Ovary (tissue), 9 donors: ENCODE results near the gene ZSCAN5A. TPM values are rescaled to one million over a fixed set of nuclear protein-coding genes. Genes with fewer than 3 reads are reported as not detected.
"Not testable (repeated sequence)": the region's sequence is repeated elsewhere in the genome, so short reads cannot be mapped to it uniquely, and the experiment has no call there.

Experiments
- DNase-seq, 5 donors: peaks; one replicate each; pipeline ENCODE4 v3.0.0-alpha.2; 2019 to 2020
- H3K27ac ChIP-seq, 2 donors: fragments of 200-600 bp; one replicate each; pipeline versions ENCODE4 v1.5.1 to v1.8.0; 2019 to 2022
- H3K27me3 ChIP-seq: fragments of 200-600 bp; one replicate; pipeline ENCODE4 v1.8.0; 2022
- H3K36me3 ChIP-seq: fragments of 200-600 bp; sonication (generic); one replicate; pipeline ENCODE4 v1.5.1; 2019
- H3K4me1 ChIP-seq: one replicate; pipeline ENCODE4 v1.8.1; 2013; ENCODE audit warnings: mild to moderate bottlenecking, moderate library complexity; ENCODE audit not compliant: insufficient read depth
- H3K4me3 ChIP-seq: fragments of 200-600 bp; sonication (generic); one replicate; pipeline ENCODE4 v1.5.1; 2017
- H3K9me3 ChIP-seq, 2 donors: fragments of 200-600 bp in 1 of 2; sonication (generic) in 1 of 2; one replicate each; pipeline versions ENCODE4 v1.5.1 to v1.8.1; 2013 to 2019; ENCODE audit warnings: mild to moderate bottlenecking in 1 of 2, moderate library complexity in 1 of 2
- EP300 ChIP-seq: sonication (generic); formaldehyde crosslinking; IDR thresholded peaks from one replicate; pipeline ENCODE4 v1.6.1; 2017; ENCODE audit warnings: antibody characterized with exemption
- POLR2A ChIP-seq: fragments of 450-650 bp; IDR thresholded peaks from one replicate; pipeline ENCODE4 v1.6.1; 2017; ENCODE audit warnings: antibody characterized with exemption, mild to moderate bottlenecking, moderate library complexity
- WGBS, 3 donors: extraction: QIAGEN DNeasy Blood & Tissue Kit in 1 of 3; methylation state at CpG; one replicate each; pipeline versions ENCODE4 v1.1.5 to v1.1.7; 2013 to 2017; 5-methylcytosine and 5-hydroxymethylcytosine counted together
- intact Hi-C, 4 donors: fragments of 100-400 bp; cut with DNase I; formaldehyde crosslinking; loops; one replicate each; pipeline versions ENCODE4 v1.11.0 to v1.15.1; 2022 to 2023
- polyA plus RNA-seq, 2 donors: library from polyadenylated mRNA; stranded (reverse); fragments of 200-250 nt in 1 of 2; fragments of 350-450 nt in 1 of 2; fragmentation: Illumina TruSeq in 1 of 2; extraction: RNeasy Lipid Tissue Mini Kit (QIAGEN cat#74804) in 1 of 2; gene quantifications; one replicate each; pipeline ENCODE4 v1.2.3, GENCODE V29; 2013 to 2014
- total RNA-seq, 7 donors: library from RNA; depleted of rRNA in 2 of 7; stranded (reverse); fragments of >200 nt in 2 of 7; fragmentation: NEBNext Ultra II Directional in 3 of 7; extraction: Animal tissue kit (Norgen Biotek cat#: 25700) in 3 of 7; gene quantifications; one replicate each; pipeline versions ENCODE4 v1.1.0 to v1.2.4, GENCODE V29; 2016 to 2023
- TF ChIP-seq, protein P1 (sequence below), 3 donors: fragments of 450-650 bp in 2 of 3; fragments of 200-600 bp in 1 of 3; IDR thresholded peaks; one replicate each; pipeline versions ENCODE4 v1.5.1 to v1.8.0; 2016 to 2022; ENCODE audit warnings: antibody characterized with exemption in 3 of 3, mild to moderate bottlenecking in 1 of 3
- donor health status: DM: no; HTN: no; CAD: no; lungs with moderate emphysema.
- donor health status: DM: no; HTN: no; CAD: no.
- donor health status: Bipolar disorder and iron deficiency.
- donor health status: DM: yes; HTN: yes; CAD: no.
- donor health status: DM: no; HTN: no; CAD: no.
- donor health status: DM: yes; HTN: yes; CAD: no.

ZSCAN5A gene
- total and polyA plus RNA-seq, 9 donors, result 4.6 to 25.7 (median 11.5) TPM

DNA sequence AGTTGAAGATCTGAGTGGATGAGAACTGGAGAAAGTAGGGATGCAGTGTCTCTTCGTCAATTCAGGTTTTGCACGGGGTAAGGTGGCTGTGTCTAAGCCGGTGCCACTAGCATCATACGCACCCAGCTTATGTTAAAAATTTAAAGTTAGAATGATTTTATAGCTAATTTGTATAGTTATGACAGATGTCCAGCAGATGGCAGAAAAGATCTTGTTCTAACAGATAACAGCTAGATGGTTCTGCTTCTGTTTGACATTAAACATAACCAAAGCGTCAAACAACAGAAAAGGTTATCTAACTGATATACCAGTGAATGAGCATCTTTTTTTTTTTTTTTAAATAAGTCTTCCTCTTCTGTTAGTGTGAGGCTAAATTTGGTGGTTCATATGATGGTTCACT is 60.9 kb downstream of the ZSCAN5A start:
- H3K36me3 ChIP-seq, result no peaks in the 10 kb centered on the region
- no peaks in the 10 kb centered on the region for H3K4me1 ChIP-seq
- no peak for TF ChIP-seq POLR2A
- TF ChIP-seq, protein P1, sequence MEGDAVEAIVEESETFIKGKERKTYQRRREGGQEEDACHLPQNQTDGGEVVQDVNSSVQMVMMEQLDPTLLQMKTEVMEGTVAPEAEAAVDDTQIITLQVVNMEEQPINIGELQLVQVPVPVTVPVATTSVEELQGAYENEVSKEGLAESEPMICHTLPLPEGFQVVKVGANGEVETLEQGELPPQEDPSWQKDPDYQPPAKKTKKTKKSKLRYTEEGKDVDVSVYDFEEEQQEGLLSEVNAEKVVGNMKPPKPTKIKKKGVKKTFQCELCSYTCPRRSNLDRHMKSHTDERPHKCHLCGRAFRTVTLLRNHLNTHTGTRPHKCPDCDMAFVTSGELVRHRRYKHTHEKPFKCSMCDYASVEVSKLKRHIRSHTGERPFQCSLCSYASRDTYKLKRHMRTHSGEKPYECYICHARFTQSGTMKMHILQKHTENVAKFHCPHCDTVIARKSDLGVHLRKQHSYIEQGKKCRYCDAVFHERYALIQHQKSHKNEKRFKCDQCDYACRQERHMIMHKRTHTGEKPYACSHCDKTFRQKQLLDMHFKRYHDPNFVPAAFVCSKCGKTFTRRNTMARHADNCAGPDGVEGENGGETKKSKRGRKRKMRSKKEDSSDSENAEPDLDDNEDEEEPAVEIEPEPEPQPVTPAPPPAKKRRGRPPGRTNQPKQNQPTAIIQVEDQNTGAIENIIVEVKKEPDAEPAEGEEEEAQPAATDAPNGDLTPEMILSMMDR (IDR thresholded peaks at IDR 0.05), result peak; percentile 11 to 43 (median 20)
- H3K27me3 ChIP-seq, result no peaks in the 10 kb centered on the region
- WGBS, 3 donors, result 27 to 36% (median 30%) methylated on average over 5 of the region's 5 CpGs
- intact Hi-C loops, result loop anchor here in 3 of 4 donors (5.0 to 10.0 kb wide), 3 partner anchors 91 to 179 kb away; no protein-coding TSS in a partner anchor
- H3K4me3 ChIP-seq, result no peak overlapping the region
- no peak for DNase-seq
- no peaks in the 10 kb centered on the region for H3K9me3 ChIP-seq
- H3K27ac ChIP-seq, result no peak overlapping the region

DNA sequence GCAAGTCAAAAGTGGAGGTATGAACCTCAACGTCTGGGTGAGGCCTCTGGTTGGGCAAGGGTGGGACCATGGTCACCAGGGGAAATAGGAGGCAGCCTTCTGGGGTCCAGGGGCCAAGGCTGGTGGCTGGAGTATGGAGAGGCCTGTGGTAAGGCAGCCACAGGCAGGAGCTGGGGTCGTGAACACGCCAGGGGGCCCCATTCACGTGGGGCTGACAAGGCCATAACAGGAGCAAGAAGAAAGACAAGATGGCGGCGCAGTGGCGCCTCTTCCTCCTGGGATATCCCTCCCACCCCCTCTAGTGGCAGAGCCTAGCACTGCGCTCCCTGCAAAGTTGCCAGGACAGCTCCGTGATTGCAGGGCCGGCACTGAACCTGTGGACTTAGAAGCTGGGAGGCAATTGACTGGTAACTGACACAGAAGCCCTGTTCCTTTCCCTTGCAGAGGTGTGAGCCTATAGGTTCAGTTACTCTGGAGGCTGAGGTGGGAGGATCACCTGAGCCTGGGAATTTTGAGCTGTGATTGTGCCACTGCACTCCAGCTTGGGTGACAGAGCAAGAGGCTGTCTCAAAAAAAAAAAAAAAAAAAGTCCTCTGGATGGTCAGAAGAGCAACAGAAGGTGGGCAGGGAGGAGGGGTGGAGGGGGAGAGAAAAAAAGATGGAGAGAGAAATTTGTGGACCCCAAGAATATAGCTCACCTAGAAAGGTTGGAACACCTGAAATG is 61.8 kb downstream of the ZSCAN5A start:
- H3K27me3 ChIP-seq, result no peaks in the 10 kb centered on the region
- WGBS, 3 donors, result 25 to 36% (median 27%) methylated on average over 10 of the region's 10 CpGs
- no peak overlapping the region for H3K27ac ChIP-seq
- TF ChIP-seq POLR2A, result no peak
- no peak for TF ChIP-seq EP300
- TF ChIP-seq, protein P1 (IDR thresholded peaks at IDR 0.05), result peak; percentile 18 to 35 (median 20)
- intact Hi-C loops, result loop anchor here in 3 of 4 donors (5.0 to 10.0 kb wide), 3 partner anchors 92 to 178 kb away; no protein-coding TSS in a partner anchor
- H3K4me1 ChIP-seq, result no peaks in the 10 kb centered on the region
- no peaks in the 10 kb centered on the region for H3K36me3 ChIP-seq
- no peak overlapping the region for H3K4me3 ChIP-seq
- no peaks in the 10 kb centered on the region for H3K9me3 ChIP-seq
- DNase-seq, result peak; percentile 31 to 70 (median 55)

DNA sequence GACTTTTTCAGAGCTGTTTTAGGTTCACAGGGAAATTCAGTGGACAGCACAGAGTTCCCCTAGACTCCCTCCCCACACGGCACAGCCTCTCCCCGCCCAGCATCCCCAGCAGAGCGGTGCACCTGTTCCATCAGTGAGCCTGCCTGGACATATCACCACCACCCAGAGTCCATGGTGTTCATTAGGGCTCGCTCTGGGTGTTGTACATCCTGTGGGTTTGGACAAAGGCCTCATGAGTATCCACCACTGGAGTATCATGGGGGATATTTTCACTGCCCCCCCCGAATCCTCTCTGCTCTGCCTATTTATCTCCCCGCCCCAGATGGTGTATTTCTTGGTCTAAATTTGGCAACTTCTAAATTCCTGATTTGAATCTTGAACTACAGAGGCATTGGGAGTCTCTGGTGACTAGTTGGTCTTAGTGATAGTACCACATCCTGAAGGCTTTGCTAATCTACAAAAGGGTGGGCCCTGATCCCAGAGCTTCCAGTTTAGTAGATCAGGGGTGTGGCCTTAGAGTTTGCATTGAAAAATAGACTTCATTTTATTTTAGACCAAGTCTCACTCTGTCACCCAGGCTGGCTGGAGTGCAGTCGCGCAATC is 65.8 kb downstream of the ZSCAN5A start:
- WGBS, 3 donors, result 95 to 96% (median 95%) methylated on average over 8 of the region's 8 CpGs
- DNase-seq, H3K9me3 ChIP-seq, H3K36me3 ChIP-seq, H3K4me1 ChIP-seq, H3K27ac ChIP-seq, H3K4me3 ChIP-seq, H3K27me3 ChIP-seq: not testable (repeated sequence)
- intact Hi-C loops, result loop anchor here in 1 of 4 donors (5.0 kb wide), 1 partner anchor 103 kb away; no protein-coding TSS in a partner anchor

DNA sequence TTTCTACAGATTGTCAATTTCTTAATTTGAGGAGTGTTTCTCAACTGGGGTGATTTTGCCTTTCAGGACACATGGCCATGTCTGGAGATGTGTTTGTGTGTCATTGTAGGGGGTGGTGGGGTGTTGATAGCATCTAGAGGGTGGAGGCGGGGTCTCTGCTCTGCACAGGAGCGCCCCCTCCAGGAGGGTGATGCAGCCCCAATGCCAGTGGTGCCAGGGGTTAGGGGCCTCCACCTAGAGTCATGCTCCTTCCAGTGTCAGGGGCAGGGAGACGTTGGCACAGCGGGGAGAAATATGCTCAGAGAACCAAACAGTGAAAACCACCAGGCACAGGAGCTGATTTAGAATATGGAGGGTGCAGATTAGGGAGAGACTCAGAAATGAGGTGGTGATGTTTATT is 68.9 kb downstream of the ZSCAN5A start:
- not testable (repeated sequence) for H3K36me3 ChIP-seq, H3K4me1 ChIP-seq, DNase-seq, H3K27me3 ChIP-seq, H3K27ac ChIP-seq, H3K4me3 ChIP-seq, H3K9me3 ChIP-seq
- WGBS, 3 donors, result 67 to 70% (median 70%) methylated on average over 4 of the region's 4 CpGs
- intact Hi-C loops, result loop anchor here in 1 of 4 donors (5.0 kb wide), 1 partner anchor 107 kb away; no protein-coding TSS in a partner anchor

DNA sequence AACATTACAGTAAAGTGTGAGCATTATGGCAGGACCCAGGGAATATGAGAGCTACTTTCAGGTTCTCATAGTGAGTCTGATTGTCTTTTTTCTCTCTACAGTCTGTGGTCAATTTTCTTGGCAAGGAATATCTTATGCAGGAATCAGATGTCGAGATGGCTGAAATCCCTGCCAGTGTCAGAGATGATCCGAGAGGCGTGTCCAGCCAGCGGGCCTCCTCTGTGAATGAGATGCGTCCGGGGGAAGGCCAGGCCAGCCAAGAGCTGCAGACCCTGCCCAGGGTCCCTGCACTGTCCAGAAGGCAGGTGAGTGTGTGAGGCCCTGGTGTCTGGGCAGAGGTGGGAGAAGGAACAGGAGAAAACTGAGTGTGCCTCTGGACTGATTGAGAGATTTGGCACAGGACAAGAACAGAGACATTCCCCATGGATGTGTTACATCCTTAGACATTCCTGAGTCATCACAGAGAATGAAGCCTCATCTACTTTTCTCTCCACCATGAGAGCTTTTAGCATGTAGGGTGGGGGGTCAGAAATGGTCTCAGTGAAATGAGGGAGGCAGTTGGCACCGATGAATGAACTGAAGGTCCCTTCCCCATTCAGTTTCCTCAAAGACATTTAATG is 69.4 kb downstream of the ZSCAN5A start:
- DNase-seq, result no peak
- TF ChIP-seq EP300 (no peak), POLR2A (no peak)
- TF ChIP-seq, protein P1 (IDR thresholded peaks at IDR 0.05), result no peak
- 81 to 83% (median 82%) methylated on average over 7 of the region's 7 CpGs for WGBS, 3 donors
- no peaks in the 10 kb centered on the region for H3K9me3 ChIP-seq
- no peak overlapping the region for H3K27ac ChIP-seq
- H3K27me3 ChIP-seq, result no peaks in the 10 kb centered on the region
- no peaks in the 10 kb centered on the region for H3K4me1 ChIP-seq
- intact Hi-C loops, result loop anchor here in 1 of 4 donors (5.0 kb wide), 1 partner anchor 107 kb away; no protein-coding TSS in a partner anchor
- no peak overlapping the region for H3K4me3 ChIP-seq
- no peaks in the 10 kb centered on the region for H3K36me3 ChIP-seq
